Stimulated activated CD4-positive, alpha-beta T cell treated with anti-CD3 and anti-CD28 coated beads, Interleukin-4, amount 100 ng/mL, for 1 hour (primary cell): ENCODE measurements around the gene SLC41A1.

Experiments used
- DNase-seq: peaks from one replicate; pipeline ENCODE4 v3.0.0-alpha.2; 2020

SLC41A1 gene

GRCh38 chr1:205785446-205785845 lies 27.6 kb downstream of the SLC41A1 start:
- DNase-seq, result no peak

- DNase-seq, result no peak
Observed at GRCh38 chr1:205783904-205784303, 29.1 kb downstream of the SLC41A1 start.

- no peak for DNase-seq
Observed at GRCh38 chr1:205783433-205783795, 29.6 kb downstream of the SLC41A1 start.

GRCh38 chr1:205782627-205783432 lies 30.2 kb downstream of the SLC41A1 start:
- DNase-seq, result no peak

GRCh38 chr1:205780335-205780734 lies 32.7 kb downstream of the SLC41A1 start:
- DNase-seq, result no peak

GRCh38 chr1:205777994-205778393 lies 35.0 kb downstream of the SLC41A1 start:
- DNase-seq, result no peak

- DNase-seq, result no peak
Observed at GRCh38 chr1:205775717-205776056, 37.3 kb downstream of the SLC41A1 start.

- DNase-seq, result peak; percentile 77
Observed at GRCh38 chr1:205775015-205775716, 37.8 kb downstream of the SLC41A1 start, which contains the start of gene RAB29. Gene RAB29 (minus strand): TSS chr1:205775482. CDS start chr1:205774956, 526 bp downstream.

GRCh38 chr1:205774198-205775014 lies 38.6 kb downstream of the SLC41A1 start:
- peak; percentile 27 for DNase-seq

- DNase-seq, result no peak
Observed at GRCh38 chr1:205772607-205773032, 40.4 kb downstream of the SLC41A1 start.

- DNase-seq, result no peak
Observed at GRCh38 chr1:205770618-205771017, 42.4 kb downstream of the SLC41A1 start.

- DNase-seq, result no peak
Observed at GRCh38 chr1:205769641-205770365, 43.2 kb downstream of the SLC41A1 start.

- no peak for DNase-seq
Observed at GRCh38 chr1:205767248-205767647, 45.8 kb downstream of the SLC41A1 start.

- DNase-seq, result no peak
Observed at GRCh38 chr1:205766570-205766969, 46.4 kb downstream of the SLC41A1 start.

- DNase-seq, result no peak
Observed at GRCh38 chr1:205766038-205766437, 47.0 kb downstream of the SLC41A1 start.

GRCh38 chr1:205764578-205764977 lies 48.4 kb downstream of the SLC41A1 start:
- DNase-seq, result no peak

GRCh38 chr1:205763980-205764379 lies 49.0 kb downstream of the SLC41A1 start:
- no peak for DNase-seq

GRCh38 chr1:205760606-205761005 lies 52.4 kb downstream of the SLC41A1 start:
- DNase-seq, result no peak

GRCh38 chr1:205756552-205756951 lies 56.4 kb downstream of the SLC41A1 start:
- no peak for DNase-seq

- no peak for DNase-seq
Observed at GRCh38 chr1:205754857-205755256, 58.1 kb downstream of the SLC41A1 start.

GRCh38 chr1:205751036-205751651 lies 61.9 kb downstream of the SLC41A1 start:
- no peak for DNase-seq
